WI38 (cell line): Measurements from ENCODE around the gene TCEA3.

Experiments used
- H3K4me3 ChIP-seq: 2 replicates; pipeline ENCODE4 v1.5.1; 2011; ENCODE audit warnings: low read depth, mild to moderate bottlenecking, control low read depth, low read length
- CTCF ChIP-seq: IDR thresholded peaks from 2 replicates; pipeline ENCODE4 v1.5.1; 2012; ENCODE audit warnings: low read depth, mild to moderate bottlenecking, control low read depth, low read length

The TCEA3 gene

DNA sequence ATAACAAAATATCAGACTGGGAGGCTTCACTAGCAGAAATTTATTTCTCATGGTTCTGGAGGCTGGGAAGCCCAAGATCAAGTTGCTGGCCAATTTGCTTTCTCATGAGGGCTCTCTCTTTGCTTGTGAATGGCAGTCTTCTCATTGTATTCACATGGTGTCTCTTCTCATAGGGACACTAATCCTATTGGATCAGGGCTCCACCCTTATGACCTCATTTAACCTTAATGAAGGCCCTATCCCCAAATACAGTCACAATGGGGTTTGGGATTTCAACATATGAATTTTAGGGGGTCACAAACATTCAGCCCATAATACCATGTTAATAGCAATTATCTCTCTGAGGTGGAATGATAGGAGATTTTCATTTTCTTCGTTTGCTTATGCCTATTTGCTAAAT, 25.3 kb downstream of the TCEA3 start:
- no peak for TF ChIP-seq CTCF
- no peak overlapping the region for H3K4me3 ChIP-seq

GRCh38 chr1:23397908-23398307, 26.6 kb downstream of the TCEA3 start:
- H3K4me3 ChIP-seq, result no peak overlapping the region
- no peak for TF ChIP-seq CTCF

DNA sequence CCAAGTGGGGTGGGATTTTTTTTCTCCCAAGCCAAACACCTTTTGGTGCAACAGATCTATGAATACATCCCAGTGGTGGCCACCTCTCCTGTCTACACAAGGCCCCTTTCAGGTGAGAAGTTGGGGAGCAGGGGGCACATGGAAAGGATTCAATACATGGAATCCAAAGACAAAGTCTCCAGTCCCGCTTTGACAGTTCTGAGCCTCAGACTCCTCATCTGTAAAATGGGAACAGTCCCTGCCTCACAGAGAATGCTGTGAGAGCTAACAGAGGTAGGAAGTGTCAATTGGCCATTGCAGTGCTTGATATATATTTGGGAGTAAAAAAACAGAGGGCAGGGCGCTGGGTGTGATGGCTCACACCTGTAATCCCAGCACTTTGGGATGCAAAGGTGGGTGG, 28.2 kb downstream of the TCEA3 start:
- no peak overlapping the region for H3K4me3 ChIP-seq
- no peak for TF ChIP-seq CTCF

DNA sequence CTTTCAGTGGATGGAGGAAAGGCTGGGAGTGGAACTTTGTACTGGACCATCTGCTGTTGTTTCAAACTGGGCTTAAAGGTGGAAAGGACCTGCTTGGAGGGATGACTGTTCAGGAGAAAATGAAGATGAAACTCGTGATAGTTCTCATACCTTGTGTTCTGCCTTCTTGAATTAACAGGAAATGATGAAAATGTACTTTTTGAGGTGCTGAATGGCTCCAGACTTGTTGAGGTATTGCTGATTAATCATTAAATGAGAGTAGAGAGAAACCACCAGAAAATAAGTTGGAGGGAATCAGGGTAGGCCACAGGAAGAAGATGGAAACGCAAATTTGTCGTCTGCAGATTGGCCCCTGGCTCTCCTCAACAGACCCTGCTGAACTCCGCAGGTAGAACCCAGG, 28.7 kb downstream of the TCEA3 start:
- H3K4me3 ChIP-seq, result no peak overlapping the region
- no peak for TF ChIP-seq CTCF

GRCh38 chr1:23395154-23395724, 29.3 kb downstream of the TCEA3 start:
- H3K4me3 ChIP-seq, result no peak overlapping the region; the same call in 1 of the 2 replicates
- TF ChIP-seq CTCF, result no peak

- no peak for TF ChIP-seq CTCF
- peak overlapping the region; percentile 1; the same call in 1 of the 2 replicates for H3K4me3 ChIP-seq
These were observed 29.9 kb downstream of the TCEA3 start for GRCh38 chr1:23394684-23395083.

DNA sequence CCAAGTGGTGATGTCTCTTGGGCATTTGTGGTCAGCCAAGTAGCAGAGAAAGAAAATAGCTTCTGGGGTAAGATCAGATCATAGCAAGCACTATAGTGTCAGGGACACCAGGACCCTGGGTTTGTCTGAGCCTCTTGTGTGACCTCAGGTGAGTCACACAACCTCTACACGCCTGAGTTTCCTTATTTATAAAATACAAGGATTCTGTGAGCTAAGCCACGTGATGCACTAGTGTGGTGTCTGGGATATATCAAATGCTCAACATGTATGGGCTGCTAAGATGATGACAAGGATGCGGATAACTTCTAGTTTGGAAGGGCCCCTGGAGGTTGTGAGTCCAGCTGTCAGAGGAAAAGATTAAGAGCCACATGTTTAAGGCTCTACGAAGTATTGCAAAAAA, 30.4 kb downstream of the TCEA3 start:
- H3K4me3 ChIP-seq, result no peak overlapping the region; the same call in 1 of the 2 replicates
- TF ChIP-seq CTCF, result no peak
